H1 (cell line): Measurements from ENCODE around the gene CNGB1. TPM values are rescaled to one million over a fixed set of nuclear protein-coding genes. Genes with fewer than 3 reads are reported as not detected.

Experiments used
- CTCF ChIA-PET: fragments of 300-600 bp; sonication (Branson Sonifier 250); formaldehyde crosslinking; loops from one replicate; lab custom pipeline; 2021; ENCODE audit not compliant: partially characterized antibody; lab: Charles Lee
- POLR2A ChIA-PET: fragments of 300-600 bp; sonication (Branson Sonifier 250); formaldehyde crosslinking; loops from one replicate; lab custom pipeline; 2021; ENCODE audit warnings: inconsistent platforms; ENCODE audit not compliant: partially characterized antibody; lab: Charles Lee
- DNase-seq, 2 experiments: peaks; one replicate each; pipeline versions ENCODE4 v3.0.0 to v3.0.0-alpha.2; 2010 to 2022; ENCODE audit warnings: low spot score in 2 of 2, low read depth in 1 of 2, mixed read lengths in 1 of 2
- FAIRE-seq: peaks from 2 replicates; lab custom pipeline; 2011; peaks lifted over from hg19 to GRCh38; lab: Jason Lieb, UNC
- H2AFZ ChIP-seq: 2 replicates; pipeline ENCODE4 v1.8.1; 2012; ENCODE audit warnings: low read length, inconsistent platforms
- H2AK5ac ChIP-seq: 2 replicates; pipeline ENCODE4 v1.6.1; 2013; ENCODE audit warnings: low read depth, low read length
- H2BK120ac ChIP-seq: replicated peaks from 2 replicates; pipeline ENCODE3; 2013; ENCODE audit warnings: low read depth, low read length, inconsistent platforms
- H2BK12ac ChIP-seq: 2 replicates; pipeline ENCODE4 v1.6.1; 2013; ENCODE audit warnings: low read depth, low read length
- H2BK15ac ChIP-seq: 2 replicates; pipeline ENCODE4 v1.6.1; 2013; ENCODE audit warnings: low read length
- H2BK20ac ChIP-seq: 2 replicates; pipeline ENCODE4 v1.6.1; 2013; ENCODE audit warnings: low read length
- H2BK5ac ChIP-seq: 2 replicates; pipeline ENCODE4 v1.6.1; 2013; ENCODE audit warnings: low read depth, low read length
- H3K14ac ChIP-seq: 2 replicates; pipeline ENCODE4 v1.6.1; 2013; ENCODE audit warnings: inconsistent platforms; ENCODE audit not compliant: insufficient read length
- H3K18ac ChIP-seq: 2 replicates; pipeline ENCODE4 v1.6.1; 2013; ENCODE audit warnings: low read length; ENCODE audit errors: extremely low read depth
- H3K23ac ChIP-seq: 2 replicates; pipeline ENCODE4 v1.6.1; 2013; ENCODE audit warnings: inconsistent platforms; ENCODE audit not compliant: insufficient read length
- H3K23me2 ChIP-seq: 2 replicates; pipeline ENCODE4 v1.6.1; 2013; ENCODE audit warnings: low read depth, low read length
- H3K27ac ChIP-seq: 2 replicates; pipeline ENCODE4 v1.6.1; 2011; ENCODE audit warnings: low read depth, low read length, inconsistent platforms
- H3K27me3 ChIP-seq, 4 experiments: replicated peaks in 1 of 4; 1 replicate in 1 of 4; 2 replicates in 3 of 4; pipeline versions ENCODE4 v1.6.1 to v1.8.1; 2011 to 2013; ENCODE audit warnings: low read length in 3 of 4, mild to moderate bottlenecking in 3 of 4, inconsistent platforms in 2 of 4, mixed read lengths in 2 of 4, moderate library complexity in 1 of 4; ENCODE audit not compliant: control insufficient read depth in 3 of 4, insufficient read depth in 3 of 4; ENCODE audit errors: extremely low read depth in 1 of 4
- H3K36me3 ChIP-seq, 4 experiments: 2 replicates each; pipeline versions ENCODE4 v1.6.1 to v1.8.1; 2011 to 2013; ENCODE audit warnings: mild to moderate bottlenecking in 4 of 4, low read length in 3 of 4, moderate library complexity in 2 of 4, control low read depth in 1 of 4, inconsistent platforms in 1 of 4; ENCODE audit not compliant: insufficient read depth in 4 of 4, control insufficient read depth in 2 of 4
- H3K4ac ChIP-seq: replicated peaks from 2 replicates; pipeline ENCODE3; 2013; ENCODE audit warnings: low read length, low read depth, mixed read lengths, inconsistent platforms; ENCODE audit not compliant: insufficient read length
- H3K4me1 ChIP-seq, 4 experiments: replicated peaks in 1 of 4; 1 replicate in 1 of 4; 2 replicates in 3 of 4; pipeline versions ENCODE4 v1.6.1 to v1.8.1; 2011 to 2013; ENCODE audit warnings: low read length in 3 of 4, inconsistent platforms in 2 of 4, mixed read lengths in 1 of 4; ENCODE audit not compliant: insufficient read depth in 4 of 4, control insufficient read depth in 3 of 4
- H3K4me2 ChIP-seq, 2 experiments: 2 replicates each; pipeline versions ENCODE4 v1.6.1 to v1.8.1; 2011 to 2013; ENCODE audit warnings: low read depth in 2 of 2, low read length in 2 of 2, control low read depth in 1 of 2, inconsistent platforms in 1 of 2, mild to moderate bottlenecking in 1 of 2; ENCODE audit not compliant: insufficient read depth in 1 of 2
- H3K4me3 ChIP-seq, 4 experiments: fragments of 200-600, 300-600 bp in 1 of 4; sonication (generic), shearing (Covaris generic), sonication (Bioruptor Twin) in 1 of 4; 2 replicates each; pipeline versions ENCODE4 v1.5.1 to v1.8.1; 2011 to 2016; ENCODE audit warnings: low read length in 4 of 4, low read depth in 3 of 4, control low read depth in 2 of 4, inconsistent platforms in 2 of 4, mild to moderate bottlenecking in 2 of 4, mixed read lengths in 1 of 4, moderate library complexity in 1 of 4; ENCODE audit not compliant: insufficient read depth in 2 of 4; ENCODE audit errors: extremely low read depth in 1 of 4
- H3K56ac ChIP-seq: replicated peaks from 2 replicates; pipeline ENCODE3; 2013; ENCODE audit warnings: low read depth, mild to moderate bottlenecking, mixed read lengths, low read length, inconsistent platforms; ENCODE audit not compliant: insufficient read length
- H3K79me1 ChIP-seq: 2 replicates; pipeline ENCODE4 v1.6.1; 2013; ENCODE audit warnings: low read depth, low read length, control low read depth
- H3K79me2 ChIP-seq, 2 experiments: 2 replicates each; pipeline versions ENCODE4 v1.6.1 to v1.8.1; 2012 to 2013; ENCODE audit warnings: low read length in 2 of 2, mild to moderate bottlenecking in 2 of 2, inconsistent platforms in 1 of 2; ENCODE audit not compliant: insufficient read depth in 2 of 2, control insufficient read depth in 1 of 2
- H3K9ac ChIP-seq, 4 experiments: replicated peaks in 1 of 4; 1 replicate in 1 of 4; 2 replicates in 3 of 4; pipeline versions ENCODE4 v1.6.1 to v1.8.1; 2011 to 2013; ENCODE audit warnings: low read depth in 3 of 4, low read length in 3 of 4, control low read depth in 2 of 4, mild to moderate bottlenecking in 2 of 4, moderate library complexity in 2 of 4, inconsistent platforms in 1 of 4; ENCODE audit errors: extremely low read depth in 1 of 4
- H3K9me3 ChIP-seq, 2 experiments: 2 replicates each; pipeline versions ENCODE4 v1.6.1 to v1.8.1; 2012 to 2013; ENCODE audit warnings: mild to moderate bottlenecking in 2 of 2, moderate library complexity in 2 of 2, control low read depth in 1 of 2, inconsistent platforms in 1 of 2, low read depth in 1 of 2, low read length in 1 of 2, mixed read lengths in 1 of 2; ENCODE audit not compliant: insufficient read depth in 2 of 2
- H4K20me1 ChIP-seq, 2 experiments: replicated peaks in 1 of 2; 2 replicates each; pipeline versions ENCODE3 to v1.8.1; 2011 to 2013; ENCODE audit warnings: inconsistent platforms in 2 of 2, low read length in 2 of 2, mild to moderate bottlenecking in 1 of 2; ENCODE audit not compliant: insufficient read depth in 2 of 2, control insufficient read depth in 1 of 2
- H4K5ac ChIP-seq: 2 replicates; pipeline ENCODE4 v1.6.1; 2013; ENCODE audit warnings: low read length, low read depth, mixed read lengths, inconsistent platforms; ENCODE audit not compliant: insufficient read length
- H4K8ac ChIP-seq: 2 replicates; pipeline ENCODE4 v1.8.0; 2013; ENCODE audit warnings: mild to moderate bottlenecking, moderate library complexity, low read length, inconsistent platforms; ENCODE audit not compliant: insufficient read depth; ENCODE audit errors: extremely low read depth
- H4K91ac ChIP-seq: replicated peaks from 2 replicates; pipeline ENCODE3; 2013; ENCODE audit warnings: low read length, mixed read lengths, inconsistent platforms; ENCODE audit not compliant: insufficient read length
- EZH2 ChIP-seq: fragments of 200-600 bp; sonication (generic); IDR thresholded peaks from 2 replicates; pipeline ENCODE4 v1.7.1; 2012; ENCODE audit warnings: low read depth, mild to moderate bottlenecking, moderate library complexity, low read length, inconsistent platforms; ENCODE audit not compliant: severe bottlenecking
- HDAC2 ChIP-seq, 2 experiments: fragments of 300-600 bp in 1 of 2; sonication (generic) in 1 of 2; IDR thresholded peaks; 2 replicates each; pipeline ENCODE4 v1.6.1; 2011 to 2012; ENCODE audit warnings: low read depth in 2 of 2, low read length in 2 of 2, mild to moderate bottlenecking in 2 of 2, moderate library complexity in 2 of 2, borderline replicate concordance in 1 of 2, inconsistent platforms in 1 of 2
- HDAC6 ChIP-seq: IDR thresholded peaks from one replicate; pipeline ENCODE4 v1.7.1; 2012; ENCODE audit warnings: low read depth, mild to moderate bottlenecking, inconsistent platforms, low read length, moderate library complexity
- JUND ChIP-seq: IDR thresholded peaks from 2 replicates; pipeline ENCODE4 v1.6.1; 2011; ENCODE audit warnings: mild to moderate bottlenecking, improper control_type of control experiment, low read length
- NANOG ChIP-seq: IDR thresholded peaks from 2 replicates; pipeline ENCODE4 v1.6.1; 2011; ENCODE audit warnings: low read length, low read depth, mild to moderate bottlenecking, inconsistent platforms; ENCODE audit not compliant: insufficient read depth, poor library complexity, severe bottlenecking
- SAP30 ChIP-seq: fragments of 300-600 bp; sonication (generic); IDR thresholded peaks from 2 replicates; pipeline ENCODE4 v1.7.1; 2012; ENCODE audit warnings: low read length, moderate library complexity, mild to moderate bottlenecking, inconsistent platforms; ENCODE audit not compliant: insufficient read depth, insufficient replicate concordance
- SRF ChIP-seq: IDR thresholded peaks from 2 replicates; pipeline ENCODE4 v1.6.1; 2011; ENCODE audit warnings: mild to moderate bottlenecking, low read depth, low read length, moderate library complexity
- TEAD4 ChIP-seq: IDR thresholded peaks from 2 replicates; pipeline ENCODE4 v1.6.1; 2012; ENCODE audit warnings: low read depth, low read length, inconsistent platforms, mixed read lengths
- YY1 ChIP-seq: IDR thresholded peaks from 2 replicates; pipeline ENCODE4 v1.6.1; 2011; ENCODE audit warnings: low read depth, mild to moderate bottlenecking, low read length
- ZNF274 ChIP-seq: IDR thresholded peaks from 2 replicates; pipeline ENCODE4 v1.7.0; 2012; ENCODE audit warnings: low read length, borderline replicate concordance; ENCODE audit errors: extremely low read depth
- WGBS, 2 experiments: shearing (Covaris generic) in 1 of 2; methylation state at CpG; one replicate each; pipeline versions ENCODE4 v1.1.6 to v1.1.7; 2013 to 2015; ENCODE audit warnings: low lambda C conversion rate in 2 of 2, mixed read lengths in 2 of 2, inconsistent platforms in 1 of 2, low coverage in 1 of 2, missing lambda C conversion rate in 1 of 2; ENCODE audit not compliant: insufficient replicate concordance in 2 of 2, insufficient coverage in 1 of 2, insufficient read length in 1 of 2; ENCODE audit errors: extremely low coverage in 1 of 2, missing lambda C conversion rate in 1 of 2; 5-methylcytosine and 5-hydroxymethylcytosine counted together
- polyA plus RNA-seq, 7 experiments: library from polyadenylated mRNA; depleted of rRNA in 3 of 7; stranded (reverse) in 5 of 7; unstranded in 2 of 7; fragments of >200 nt in 5 of 7; fragments of 200-250 nt in 2 of 7; gene quantifications; 1 replicate in 5 of 7; 2 replicates in 1 of 7; 4 replicates in 1 of 7; pipeline versions ENCODE4 v1.2.1 to v1.2.3, GENCODE V29; 2011 to 2013; ENCODE audit warnings: missing spikeins in 2 of 7, mixed read lengths in 2 of 7
- total RNA-seq: library from RNA; stranded (reverse); fragmentation: NEBNext Ultra II Directional; extraction: Animal tissue kit (Norgen Biotek cat#: 25700); gene quantifications from 2 replicates; pipeline ENCODE4 v1.2.1, GENCODE V29; 2021

Gene CNGB1
- total and polyA plus RNA-seq, 2 of the 8 experiments (the other 6 are each of a cell fraction or from before 2014, with no cell fraction given), result not detected

DNA sequence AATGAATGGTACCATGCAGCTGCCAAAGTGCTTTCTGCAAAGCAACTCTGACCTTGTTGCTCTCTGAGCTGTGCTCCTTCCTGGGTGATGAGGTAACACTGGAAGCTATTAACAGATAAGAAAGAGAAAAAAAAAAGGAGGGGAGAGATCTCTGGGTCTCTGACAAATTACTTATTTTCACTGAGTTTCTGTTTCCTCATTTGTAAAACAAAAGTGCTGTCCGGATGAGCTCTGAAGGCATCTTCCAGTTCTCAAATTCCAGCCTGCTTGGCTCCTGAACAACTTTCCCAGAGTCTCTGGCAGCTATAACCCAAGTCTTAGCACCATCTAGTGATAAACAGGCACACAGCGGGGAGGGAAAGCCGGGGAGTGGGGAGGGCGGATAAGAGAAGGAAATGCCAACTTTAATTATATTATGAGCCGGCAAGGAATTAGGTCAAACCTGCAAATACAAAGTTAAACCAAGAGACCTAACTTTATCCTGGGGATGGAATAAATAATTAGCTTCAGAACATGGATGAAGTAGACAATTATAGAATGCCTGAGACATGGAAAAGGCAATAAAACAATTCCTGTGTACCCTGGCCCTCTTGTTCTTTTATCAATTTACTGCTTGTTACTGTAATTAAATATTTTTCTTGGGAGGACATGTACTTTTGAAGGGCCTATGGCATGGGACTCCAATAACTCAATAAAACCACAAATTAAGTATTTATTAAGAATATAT, 107.3 kb downstream of the CNGB1 start:
- Histone ChIP-seq H4K8ac (no peak overlapping the region), H3K27me3 (no peaks in the 10 kb centered on the region), H4K5ac (no peak overlapping the region), H3K4me1 (peaks cover 5 to 14% (median 8%) of the 10 kb centered on the region in 4 experiments), H2BK120ac (no peak overlapping the region), H3K79me1 (no peaks in the 10 kb centered on the region), H3K4ac (no peak overlapping the region), H3K56ac (no peak overlapping the region), H3K4me2 (peak overlapping the region; percentile 44 to 50; a peak in 2 of 4 replicates), H2AFZ (no peak overlapping the region), H2AK5ac (no peak overlapping the region), H3K23ac (no peak overlapping the region), H2BK12ac (no peak overlapping the region), H3K27ac (no peak overlapping the region), H3K36me3 (no peaks in the 10 kb centered on the region), H4K20me1 (no peaks in the 10 kb centered on the region), H3K14ac (no peak overlapping the region), H2BK20ac (no peak overlapping the region), H3K79me2 (no peaks in the 10 kb centered on the region), H3K9ac (no peak overlapping the region), H3K18ac (no peak overlapping the region; the same call in 1 of the 2 replicates), H3K4me3 (0 out of 8 replicates have a peak overlapping the region, but pooled peaks of 1 of the 4 experiments have one; percentile 13), H3K9me3 (no peaks in the 10 kb centered on the region), H3K23me2 (no peaks in the 10 kb centered on the region), H2BK5ac (no peak overlapping the region; the same call in 1 of the 2 replicates), H4K91ac (no peak overlapping the region), H2BK15ac (no peak overlapping the region)
- WGBS, 2 experiments, result 19% methylated on average over 5 of the region's 5 CpGs; no CpG with 5 or more reads in 1 of the 2 experiments
- DNase-seq (peak in 1 of 2 experiments; percentile 49), FAIRE-seq (peak; percentile 65)
- POLR2A ChIA-PET, result interaction anchor here (0.6 to 1.3 kb wide), 4 partner anchors 9 to 137 kb away, joined by 3 to 5 read pairs (median 4); no protein-coding TSS in a partner anchor
- CTCF ChIA-PET, result interaction anchor here (0.6 to 6.8 kb wide), 33 partner anchors 8 to 554 kb away, joined by 3 to 71 read pairs (median 5); partner anchors contain the start of gene CNGB1
- TF ChIP-seq NANOG (no peak), ZNF274 (no peak), JUND (no peak), TEAD4 (peak; percentile 25; the same call in 1 of the 2 replicates), SAP30 (no peak), HDAC6 (no peak), EZH2 (no peak), SRF (no peak), YY1 (0 out of 2 replicates have a peak, but pooled peaks have one; percentile 10), HDAC2 (IDR thresholded peaks at IDR 0.05; ENCODE audit: borderline replicate concordance in 1 of 2, low read depth in 2 of 2, low read length in 2 of 2) (0 out of 4 replicates have a peak, but pooled peaks of 1 of the 2 experiments have one; percentile 29)
